ENCODE measurements around the gene NR4A1. TPM values are rescaled to one million over a fixed set of nuclear protein-coding genes. Genes with fewer than 3 reads are reported as not detected.

The NR4A1 gene
- total RNA-seq, 1 experiment from 2014 or later, result 37.9 TPM

GRCh38 chr12:52085682-52086180 is 34.5 kb downstream of the NR4A1 start:
- TF ChIP-seq, protein P1, sequence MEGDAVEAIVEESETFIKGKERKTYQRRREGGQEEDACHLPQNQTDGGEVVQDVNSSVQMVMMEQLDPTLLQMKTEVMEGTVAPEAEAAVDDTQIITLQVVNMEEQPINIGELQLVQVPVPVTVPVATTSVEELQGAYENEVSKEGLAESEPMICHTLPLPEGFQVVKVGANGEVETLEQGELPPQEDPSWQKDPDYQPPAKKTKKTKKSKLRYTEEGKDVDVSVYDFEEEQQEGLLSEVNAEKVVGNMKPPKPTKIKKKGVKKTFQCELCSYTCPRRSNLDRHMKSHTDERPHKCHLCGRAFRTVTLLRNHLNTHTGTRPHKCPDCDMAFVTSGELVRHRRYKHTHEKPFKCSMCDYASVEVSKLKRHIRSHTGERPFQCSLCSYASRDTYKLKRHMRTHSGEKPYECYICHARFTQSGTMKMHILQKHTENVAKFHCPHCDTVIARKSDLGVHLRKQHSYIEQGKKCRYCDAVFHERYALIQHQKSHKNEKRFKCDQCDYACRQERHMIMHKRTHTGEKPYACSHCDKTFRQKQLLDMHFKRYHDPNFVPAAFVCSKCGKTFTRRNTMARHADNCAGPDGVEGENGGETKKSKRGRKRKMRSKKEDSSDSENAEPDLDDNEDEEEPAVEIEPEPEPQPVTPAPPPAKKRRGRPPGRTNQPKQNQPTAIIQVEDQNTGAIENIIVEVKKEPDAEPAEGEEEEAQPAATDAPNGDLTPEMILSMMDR (IDR thresholded peaks at IDR 0.05; ENCODE audit: insufficient read depth in 1 of 2, low read depth in 1 of 2, low read length in 1 of 2, severe bottlenecking in 1 of 2, unreplicated experiment in 1 of 2), result no peak
- DNase-seq, result no peak
- H3K4me3 Mint-ChIP-seq (ENCODE audit: unreplicated experiment), result no peak overlapping the region
- Histone ChIP-seq H3K27me3 (replicated peaks; ENCODE audit: control insufficient read depth, insufficient read depth, low read length) (no peaks in the 10 kb centered on the region), H3K4me3 (ENCODE audit: low read depth, low read length) (no peak overlapping the region), H3K4me1 (no peaks in the 10 kb centered on the region), H3K36me3 (ENCODE audit: control insufficient read depth, insufficient read depth, low read length) (no peaks in the 10 kb centered on the region; the same call in 1 of the 2 replicates), H3K9me3 (no peaks in the 10 kb centered on the region)
- intact Hi-C loops (cut with micrococcal nuclease; ENCODE audit: unreplicated experiment), result no loop called here
- no TSS peak for BruUV-seq (replicated peaks)
- H3K9me3 Mint-ChIP-seq (ENCODE audit: unreplicated experiment), result no peaks in the 10 kb centered on the region
- peaks cover 7% of the 10 kb centered on the region for H3K4me1 Mint-ChIP-seq (ENCODE audit: low read depth, unreplicated experiment)
- ChIA-PET CTCF (interaction anchor here (6.4 kb wide), 1 partner anchor 62 kb away, joined by 102 read pairs; no protein-coding TSS in a partner anchor), POLR2A (no interaction called here)
- H3K36me3 Mint-ChIP-seq (ENCODE audit: insufficient read depth, unreplicated experiment), result peaks cover 5% of the 10 kb centered on the region
- peaks cover 7% of the 10 kb centered on the region for H3K27me3 Mint-ChIP-seq (ENCODE audit: insufficient read depth, unreplicated experiment)
- no peak overlapping the region for H3K27ac Mint-ChIP-seq (ENCODE audit: unreplicated experiment)

DNA sequence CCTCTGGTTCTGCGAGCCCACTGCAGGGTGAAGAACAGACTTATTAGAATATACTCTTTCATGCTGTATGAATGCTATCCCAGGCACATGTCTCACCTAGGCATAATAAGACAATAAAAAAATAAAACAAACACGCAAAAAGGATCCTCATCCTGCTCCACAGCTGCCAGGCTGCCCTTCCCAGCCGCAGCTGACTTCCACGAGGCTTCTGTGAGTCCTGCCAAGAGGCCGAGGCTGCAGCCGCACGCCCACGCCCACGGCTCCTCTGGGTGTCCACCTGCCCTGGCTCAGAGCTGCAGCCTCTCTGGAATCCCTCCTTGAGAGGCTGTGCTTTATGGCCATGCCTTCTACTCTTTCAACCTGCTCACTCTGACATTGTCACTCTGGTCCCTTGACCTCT is 35.1 kb downstream of the NR4A1 start:
- Mint-ChIP-seq H3K27ac (ENCODE audit: unreplicated experiment) (no peak overlapping the region), H3K36me3 (ENCODE audit: insufficient read depth, unreplicated experiment) (peaks cover 5% of the 10 kb centered on the region), H3K27me3 (ENCODE audit: insufficient read depth, unreplicated experiment) (peaks cover 7% of the 10 kb centered on the region), H3K4me1 (ENCODE audit: low read depth, unreplicated experiment) (peaks cover 9% of the 10 kb centered on the region), H3K4me3 (ENCODE audit: unreplicated experiment) (no peak overlapping the region), H3K9me3 (ENCODE audit: unreplicated experiment) (no peaks in the 10 kb centered on the region)
- Histone ChIP-seq H3K9me3 (no peaks in the 10 kb centered on the region), H3K27me3 (replicated peaks; ENCODE audit: control insufficient read depth, insufficient read depth, low read length) (no peaks in the 10 kb centered on the region), H3K4me3 (ENCODE audit: low read depth, low read length) (no peak overlapping the region), H3K36me3 (ENCODE audit: control insufficient read depth, insufficient read depth, low read length) (no peaks in the 10 kb centered on the region; the same call in 1 of the 2 replicates), H3K4me1 (no peaks in the 10 kb centered on the region)
- TF ChIP-seq, protein P1 (IDR thresholded peaks at IDR 0.05; ENCODE audit: insufficient read depth in 1 of 2, low read depth in 1 of 2, low read length in 1 of 2, severe bottlenecking in 1 of 2, unreplicated experiment in 1 of 2), result no peak
- BruUV-seq (replicated peaks), result no TSS peak
- intact Hi-C loops (cut with micrococcal nuclease; ENCODE audit: unreplicated experiment), result no loop called here
- POLR2A ChIA-PET, result interaction anchor here (0.9 kb wide), 1 partner anchor 61 kb away, joined by 3 read pairs; no protein-coding TSS in a partner anchor
- CTCF ChIA-PET, result interaction anchor here (6.4 kb wide), 1 partner anchor 62 kb away, joined by 102 read pairs; no protein-coding TSS in a partner anchor
- no peak for DNase-seq

GRCh38 chr12:52086944-52087835 is 35.9 kb downstream of the NR4A1 start:
- no peaks in the 10 kb centered on the region for H3K9me3 Mint-ChIP-seq (ENCODE audit: unreplicated experiment)
- no peak overlapping the region for H3K27ac Mint-ChIP-seq (ENCODE audit: unreplicated experiment)
- peaks cover 7% of the 10 kb centered on the region for H3K4me1 ChIP-seq
- H3K36me3 Mint-ChIP-seq (ENCODE audit: insufficient read depth, unreplicated experiment), result peaks cover 5% of the 10 kb centered on the region
- TF ChIP-seq, protein P1 (IDR thresholded peaks at IDR 0.05; ENCODE audit: insufficient read depth in 1 of 2, low read depth in 1 of 2, low read length in 1 of 2, severe bottlenecking in 1 of 2, unreplicated experiment in 1 of 2), result no peak
- H3K4me1 Mint-ChIP-seq (ENCODE audit: low read depth, unreplicated experiment), result peaks cover 17% of the 10 kb centered on the region
- intact Hi-C loops (cut with micrococcal nuclease; ENCODE audit: unreplicated experiment), result no loop called here
- no peaks in the 10 kb centered on the region for H3K9me3 ChIP-seq
- ChIA-PET POLR2A (interaction anchor here (0.9 kb wide), 1 partner anchor 61 kb away, joined by 3 read pairs; no protein-coding TSS in a partner anchor), CTCF (interaction anchor here (2.2 kb wide), 1 partner anchor 62 kb away, joined by 12 read pairs; no protein-coding TSS in a partner anchor)
- no peaks in the 10 kb centered on the region for H3K27me3 ChIP-seq (replicated peaks; ENCODE audit: control insufficient read depth, insufficient read depth, low read length)
- H3K36me3 ChIP-seq (ENCODE audit: control insufficient read depth, insufficient read depth, low read length), result no peaks in the 10 kb centered on the region; the same call in 1 of the 2 replicates
- no peak overlapping the region for H3K4me3 ChIP-seq (ENCODE audit: low read depth, low read length)
- no TSS peak for BruUV-seq (replicated peaks)
- no peak for DNase-seq
- H3K4me3 Mint-ChIP-seq (ENCODE audit: unreplicated experiment), result no peak overlapping the region
- peaks cover 7% of the 10 kb centered on the region for H3K27me3 Mint-ChIP-seq (ENCODE audit: insufficient read depth, unreplicated experiment)
